GM18873 (cell line): Measurements from ENCODE around the gene RAP2C.

Experiments
- ATAC-seq: cut with Tn5 transposase; IDR thresholded peaks from one replicate; pipeline ENCODE4 v1.9.1; 2021; ENCODE audit warnings: mild to moderate bottlenecking, moderate library complexity, moderate number of reproducible peaks; ENCODE audit not compliant: unreplicated experiment, low FRiP score

The RAP2C gene

DNA sequence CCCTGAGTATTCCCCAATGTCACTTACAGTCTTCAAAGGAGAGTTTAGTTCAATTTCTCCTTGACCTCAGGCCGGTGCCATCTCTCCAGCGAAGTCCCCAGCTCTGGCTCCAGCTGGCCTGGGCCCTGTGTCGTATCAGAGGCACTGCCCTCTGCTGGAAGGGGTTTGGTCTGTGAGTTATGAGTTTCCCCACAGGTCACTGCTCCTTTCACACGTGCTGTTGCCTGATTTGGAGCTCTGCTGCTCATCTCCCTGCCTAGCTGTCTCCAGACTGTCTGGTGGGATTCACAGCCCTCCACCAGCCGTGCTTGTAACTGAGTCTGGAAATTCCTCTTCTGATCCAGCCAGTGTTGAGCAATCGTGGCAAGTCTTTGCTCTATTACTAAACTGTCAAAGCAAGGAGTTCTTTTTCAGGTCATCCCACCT is at the start of gene RAP2C:
RAP2C (minus strand) TSS at position 105 of the 426 bp plus-strand sequence. CDS start 2,179 bp downstream, outside the sequence.
- peak; percentile 70 for ATAC-seq

DNA sequence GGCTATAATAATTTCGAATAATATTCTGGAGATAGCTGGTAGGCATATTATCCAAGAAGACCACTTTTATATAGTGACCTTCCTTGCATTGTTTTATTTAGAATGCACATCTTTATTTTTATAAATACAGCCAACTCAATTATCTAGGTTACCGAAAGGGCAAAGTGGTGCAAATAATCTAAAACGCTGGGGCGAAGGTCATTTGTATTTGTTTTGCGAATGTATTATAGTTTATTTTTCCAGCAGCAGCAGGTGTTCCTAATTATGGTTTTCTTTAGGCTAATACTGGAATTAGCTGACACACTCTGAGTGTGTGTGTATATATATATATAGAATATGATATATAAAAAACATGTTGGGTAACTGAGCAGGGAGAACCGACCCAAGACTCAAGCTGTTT is 48.1 kb upstream of the RAP2C start:
- ATAC-seq: no peak

DNA sequence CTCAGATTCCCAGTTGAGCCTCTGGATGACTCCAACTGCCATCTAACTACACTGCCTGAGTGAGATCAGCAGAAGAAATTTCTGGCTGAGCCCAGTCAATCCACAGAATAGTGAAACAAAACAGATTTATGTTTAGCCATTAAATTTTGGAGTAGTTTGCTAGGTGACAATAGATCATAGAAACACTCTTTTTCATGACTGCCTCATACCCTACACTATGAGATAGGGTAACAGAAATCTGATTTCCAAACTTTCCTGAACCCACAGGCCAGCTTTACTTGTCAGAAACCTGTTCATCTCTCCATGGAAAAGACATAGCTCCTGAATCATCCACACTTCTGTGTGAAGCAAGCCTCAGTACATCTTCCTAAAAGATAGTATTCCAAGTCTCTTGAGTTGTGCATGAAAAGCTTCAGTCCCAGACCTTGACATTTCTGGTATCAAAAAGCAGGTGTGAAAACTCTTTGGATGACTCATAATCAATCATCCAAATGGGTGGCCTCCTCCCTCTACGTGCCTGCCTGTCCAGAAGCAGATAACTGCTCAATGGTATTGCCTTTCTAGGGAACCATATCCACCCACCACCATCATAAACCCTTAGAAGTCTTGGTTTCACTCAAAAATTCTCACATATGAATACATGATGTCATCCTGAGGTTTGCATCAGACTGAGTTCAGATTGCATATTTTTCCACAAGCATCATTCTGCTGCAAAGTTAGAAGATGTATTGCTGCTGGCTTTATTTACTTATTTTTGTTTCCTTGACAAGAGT is 47.5 kb upstream of the RAP2C start:
- ATAC-seq: no peak

DNA sequence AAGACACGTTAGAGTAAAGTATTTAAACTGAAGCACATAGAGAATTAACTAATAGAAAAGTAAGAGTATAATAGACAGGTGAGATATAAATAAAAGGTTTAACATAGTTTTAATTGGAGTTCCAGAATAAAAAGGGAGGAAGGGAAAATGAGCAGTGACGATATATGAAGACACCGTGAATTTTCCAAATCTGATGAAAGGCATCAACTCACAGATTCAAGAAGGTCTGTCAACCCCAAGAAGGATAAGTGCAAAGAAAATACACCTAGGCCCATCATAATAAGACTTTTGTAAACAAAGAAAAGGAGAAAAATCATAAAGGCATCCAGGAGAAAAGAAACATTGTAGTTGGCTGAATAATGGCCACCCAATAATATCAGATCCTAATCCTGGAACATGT is 43.9 kb upstream of the RAP2C start:
- ATAC-seq: no peak

DNA sequence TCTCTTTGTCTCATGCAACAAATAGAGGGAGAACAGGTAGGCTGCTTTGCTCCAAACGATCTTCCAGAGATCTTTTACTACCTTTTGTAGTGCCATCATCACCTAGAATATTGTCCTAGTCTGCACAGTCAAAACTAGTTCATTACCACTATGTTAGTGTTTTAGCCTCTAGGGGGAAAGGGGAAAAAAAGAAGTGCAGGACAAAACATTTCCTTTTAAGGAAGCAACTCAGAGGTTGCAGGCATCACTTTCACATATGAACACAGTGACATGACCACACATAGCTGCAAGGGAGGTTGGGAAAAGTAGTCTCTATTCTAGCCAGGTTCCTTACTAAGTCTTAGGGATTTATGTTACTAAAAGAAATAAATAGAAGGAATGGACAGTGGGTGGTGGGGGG is 39.3 kb upstream of the RAP2C start:
- ATAC-seq: no peak

DNA sequence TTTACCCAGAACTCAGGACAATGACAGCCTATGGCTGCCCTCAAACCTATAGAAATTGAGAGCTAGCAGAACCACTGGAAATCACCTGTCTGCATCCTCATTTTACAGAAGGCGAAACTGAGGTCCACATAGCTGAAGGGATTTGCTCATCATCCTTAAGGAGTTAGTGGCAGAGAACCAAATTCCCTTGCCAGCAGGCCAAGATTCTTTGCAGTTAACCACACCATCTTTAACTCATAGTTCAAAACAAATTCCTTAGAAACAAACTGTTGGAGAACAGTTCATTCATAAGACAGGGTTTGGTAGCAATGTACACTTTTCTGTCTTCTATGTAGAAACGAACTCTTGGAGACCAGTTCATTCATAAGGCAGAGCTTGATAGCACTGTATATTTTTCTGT is 37.9 kb upstream of the RAP2C start:
- no peak for ATAC-seq

DNA sequence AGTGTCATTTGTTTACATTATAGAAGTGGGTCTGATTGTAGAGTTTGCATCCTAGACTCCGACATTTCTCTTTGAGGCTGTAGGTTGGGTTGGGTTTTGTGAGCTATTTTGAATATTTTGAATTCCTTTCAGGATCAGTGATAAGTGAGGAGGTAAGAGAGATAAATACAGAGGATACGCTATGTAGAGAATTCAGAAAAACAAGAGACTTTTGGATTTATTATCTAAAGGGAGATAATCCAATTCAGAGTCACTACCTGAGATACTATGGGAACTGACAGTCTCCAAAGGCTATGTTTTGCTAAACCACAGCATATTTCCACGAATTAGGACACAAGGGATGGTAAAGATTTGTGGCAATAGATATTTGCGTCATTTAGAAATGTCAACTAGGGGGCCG is 16.9 kb upstream of the RAP2C start:
- no peak for ATAC-seq

DNA sequence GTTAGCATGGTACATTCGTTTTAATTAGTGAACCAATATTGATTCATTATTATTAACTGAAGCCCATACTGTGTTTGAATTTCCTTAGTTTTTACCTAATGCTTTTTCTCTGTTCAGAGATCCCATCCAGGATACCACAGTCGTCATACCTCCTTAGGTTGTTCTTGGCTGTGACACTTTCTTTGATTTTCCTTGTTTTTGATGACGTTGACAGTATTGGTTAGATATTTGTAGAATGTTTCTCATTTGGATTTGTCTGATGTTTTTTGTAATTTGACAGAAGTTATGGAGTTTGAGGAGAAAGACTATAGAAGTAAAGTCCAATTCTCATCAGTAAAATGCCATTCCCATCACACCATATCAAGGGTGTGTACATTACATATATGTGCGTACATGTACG is 16.2 kb upstream of the RAP2C start:
- no peak for ATAC-seq

DNA sequence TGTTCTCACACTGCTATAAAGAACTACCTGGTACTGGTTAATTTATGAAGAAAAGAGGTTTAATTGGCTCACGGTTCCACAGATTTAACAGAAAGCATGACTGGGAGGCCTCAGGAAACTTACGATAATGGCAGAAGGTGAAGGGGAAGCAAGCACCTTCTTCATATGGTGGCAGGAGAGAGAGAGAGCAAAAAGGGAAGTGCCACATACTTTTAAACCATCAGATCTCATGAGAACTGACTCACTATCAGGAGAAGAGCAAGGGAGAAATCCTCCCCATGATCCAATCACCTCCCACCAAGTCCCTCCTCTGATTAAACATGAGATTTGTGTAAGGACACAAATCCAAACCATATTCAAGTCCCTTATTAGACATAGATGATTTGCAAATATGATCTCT is 12.3 kb upstream of the RAP2C start:
- no peak for ATAC-seq

DNA sequence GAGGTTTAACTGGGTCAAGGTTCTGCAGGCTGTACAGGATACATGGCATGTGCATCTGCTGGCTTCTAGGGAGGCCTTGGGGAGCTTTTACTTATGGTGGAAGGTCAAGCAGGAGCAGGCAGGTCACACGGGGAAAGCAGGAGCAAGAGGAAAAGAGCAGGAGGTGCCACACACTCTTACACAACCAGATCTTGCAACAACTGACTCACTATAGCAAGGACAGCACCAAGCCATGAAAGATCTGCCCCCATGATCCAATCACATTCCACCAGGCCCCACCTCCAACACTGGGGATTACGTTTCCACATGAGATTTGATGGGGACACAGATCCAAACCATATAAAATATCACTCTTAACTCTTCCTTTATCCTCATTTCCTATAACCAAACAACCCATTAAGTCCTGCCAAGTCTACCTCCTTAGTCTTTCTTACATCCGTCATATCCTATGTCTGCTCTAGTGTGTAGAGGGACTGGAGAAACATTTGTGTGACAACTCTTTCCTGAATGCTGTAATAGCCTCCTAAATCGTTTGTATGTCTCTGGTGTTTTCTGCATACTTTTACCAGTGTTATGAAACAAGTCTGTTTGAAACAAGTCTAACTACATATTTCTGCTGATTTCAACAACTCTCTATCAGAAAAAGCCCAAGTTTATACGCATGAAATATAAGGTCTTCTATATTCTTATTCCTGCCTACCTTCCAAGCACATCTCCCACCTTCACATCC is 8.3 kb upstream of the RAP2C start:
- ATAC-seq: no peak

DNA sequence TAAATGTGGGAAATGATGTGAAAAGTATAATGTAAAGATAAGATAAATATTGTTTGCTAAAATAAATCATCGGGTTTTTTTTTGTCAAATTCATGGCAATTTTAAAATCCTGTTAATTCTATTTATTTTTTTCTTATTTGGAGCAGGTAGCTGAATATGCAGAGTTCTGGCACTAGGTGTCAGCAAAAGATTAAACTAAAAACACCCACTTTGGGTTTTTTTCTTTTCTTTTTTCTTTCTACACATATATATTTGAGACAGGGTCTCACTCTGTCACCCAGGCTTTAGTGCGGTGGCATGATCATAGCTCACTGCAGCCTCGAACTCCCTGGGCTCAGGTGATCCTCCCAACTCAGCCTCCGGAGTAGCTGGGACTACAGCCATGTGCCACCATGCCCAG is 6.9 kb upstream of the RAP2C start:
- ATAC-seq: no peak

DNA sequence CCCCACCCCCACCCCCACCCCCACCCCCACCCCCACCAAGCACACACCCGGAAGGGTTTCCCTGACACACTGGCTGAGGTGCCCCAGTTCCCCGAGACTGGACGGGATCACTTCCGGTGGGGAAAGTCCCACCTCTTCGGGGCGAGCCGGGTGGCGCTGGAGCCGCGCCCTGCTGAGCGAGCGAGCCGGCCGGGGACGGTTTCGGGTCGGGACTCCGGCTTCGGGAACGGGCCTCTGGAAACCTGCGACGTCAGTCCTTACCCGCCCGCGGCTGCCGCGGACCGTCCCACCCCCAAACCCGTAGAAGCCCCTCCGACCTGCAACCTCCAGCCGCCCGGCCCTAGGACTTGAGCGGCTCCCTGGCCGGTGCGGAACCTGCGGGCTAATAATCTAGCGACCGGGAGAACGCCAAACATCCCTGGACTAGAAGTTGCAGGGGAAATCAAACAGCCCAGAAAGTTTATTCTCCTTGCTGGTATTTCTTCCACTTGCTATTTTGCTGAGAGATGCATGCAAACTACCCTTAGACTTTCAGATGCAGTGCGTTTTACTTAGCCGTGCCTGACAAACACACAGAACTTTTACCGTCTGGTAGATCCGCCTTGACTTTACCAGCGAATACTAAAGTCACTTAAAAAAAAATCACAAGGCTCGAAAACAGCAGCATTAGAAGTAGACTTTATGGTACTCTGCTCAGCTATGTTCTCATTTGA is 991 bp downstream of the RAP2C start:
- peak; percentile 37 for ATAC-seq

DNA sequence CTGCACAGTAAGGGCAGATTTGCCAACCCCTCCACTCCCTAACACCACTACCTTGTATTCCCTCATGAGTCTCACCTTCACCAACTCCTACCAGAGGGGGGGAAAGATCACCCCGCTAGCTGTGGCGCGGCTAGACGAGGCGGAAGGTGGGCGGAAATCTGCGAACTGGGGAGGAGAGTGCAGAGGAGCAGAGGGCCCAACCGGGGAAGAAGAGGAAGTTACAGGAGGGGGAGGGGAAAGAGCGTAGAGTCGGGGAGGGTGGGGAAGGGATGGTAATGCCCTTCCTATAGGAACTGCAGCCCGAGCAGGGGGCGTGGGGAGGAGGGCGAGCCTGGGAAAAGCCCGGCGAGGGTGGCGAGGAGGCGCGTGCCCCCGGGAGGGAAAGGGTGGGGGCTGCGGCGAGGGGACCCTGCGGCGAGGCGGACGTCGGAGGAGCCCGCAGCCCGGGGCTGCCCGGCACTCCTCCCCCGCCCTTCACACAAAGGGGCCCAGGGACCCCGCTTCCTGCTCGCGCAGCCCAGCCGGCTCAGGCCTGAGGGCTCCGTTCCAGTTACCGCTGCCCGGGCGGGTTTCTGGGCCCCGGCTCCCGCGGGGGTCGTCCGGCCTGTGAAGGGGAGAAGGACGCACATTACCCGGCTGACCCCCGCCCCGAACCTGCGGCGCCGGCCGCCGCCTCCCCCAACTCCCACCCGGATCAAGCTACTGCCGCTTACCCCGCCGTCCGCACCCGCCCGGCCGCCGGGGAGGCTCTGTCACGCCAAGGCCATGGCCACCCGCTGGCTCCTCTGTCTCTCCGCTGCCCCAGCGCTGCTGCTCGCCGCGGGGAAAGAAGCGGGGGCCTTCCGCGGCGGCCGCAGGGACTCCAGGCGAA is 1.8 kb downstream of the RAP2C start:
- peak; percentile 42 for ATAC-seq

DNA sequence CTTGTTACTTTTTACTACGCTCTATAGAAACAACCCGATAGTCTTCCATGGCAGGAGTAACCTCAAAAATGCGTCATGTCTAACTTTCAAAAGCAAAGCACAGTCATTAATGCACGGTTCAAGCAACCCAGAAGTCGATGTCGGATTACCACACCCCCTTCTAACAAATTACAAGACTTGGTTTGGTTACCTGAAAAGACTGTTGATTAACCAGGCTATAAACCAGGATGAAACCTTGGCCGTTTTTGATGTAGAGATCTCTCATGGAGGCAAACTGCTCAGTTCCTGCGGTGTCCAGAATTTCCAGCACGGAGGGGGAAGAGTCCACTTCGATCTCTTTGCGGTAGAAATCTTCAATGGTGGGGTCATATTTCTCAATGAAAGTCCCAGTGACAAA is 2.4 kb downstream of the RAP2C start:
- ATAC-seq: no peak

DNA sequence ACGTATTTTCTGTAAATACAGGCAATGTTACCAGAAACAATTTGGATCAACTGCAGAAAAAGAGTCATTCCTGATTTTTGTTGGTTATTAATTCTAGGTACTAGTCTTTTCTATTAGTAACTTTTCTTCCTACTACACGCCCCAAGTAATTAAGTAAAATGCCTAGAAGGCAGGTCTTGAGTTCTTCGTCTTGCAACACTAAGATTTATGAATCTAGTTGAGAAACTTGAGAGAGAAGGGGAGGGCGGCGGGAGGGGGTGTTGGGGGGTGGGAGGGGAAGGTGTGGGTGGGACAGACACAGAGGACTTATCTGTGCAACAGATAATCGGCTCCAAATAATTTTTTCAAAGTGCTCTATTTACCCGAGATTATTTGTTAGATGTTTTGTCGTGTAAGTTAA is 3.0 kb downstream of the RAP2C start:
- ATAC-seq: no peak

DNA sequence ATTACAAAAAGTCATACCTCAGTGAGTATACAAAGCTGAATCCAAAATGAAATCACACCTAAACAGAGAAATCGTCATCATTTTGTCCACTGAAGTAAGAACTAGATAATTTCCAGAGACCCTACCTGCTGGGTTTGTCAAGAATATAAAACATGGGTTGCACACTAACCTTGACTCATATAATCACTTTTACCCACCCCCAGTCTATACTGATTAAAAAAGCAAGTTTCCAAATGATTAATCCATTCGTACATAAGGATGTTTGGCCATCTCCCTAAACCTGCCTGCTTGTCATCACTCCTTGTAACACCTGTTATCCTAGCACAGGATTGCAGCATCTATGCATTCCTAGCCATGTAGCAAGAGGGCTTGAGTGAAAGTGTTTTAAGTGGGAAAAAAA is 4.7 kb downstream of the RAP2C start:
- no peak for ATAC-seq

DNA sequence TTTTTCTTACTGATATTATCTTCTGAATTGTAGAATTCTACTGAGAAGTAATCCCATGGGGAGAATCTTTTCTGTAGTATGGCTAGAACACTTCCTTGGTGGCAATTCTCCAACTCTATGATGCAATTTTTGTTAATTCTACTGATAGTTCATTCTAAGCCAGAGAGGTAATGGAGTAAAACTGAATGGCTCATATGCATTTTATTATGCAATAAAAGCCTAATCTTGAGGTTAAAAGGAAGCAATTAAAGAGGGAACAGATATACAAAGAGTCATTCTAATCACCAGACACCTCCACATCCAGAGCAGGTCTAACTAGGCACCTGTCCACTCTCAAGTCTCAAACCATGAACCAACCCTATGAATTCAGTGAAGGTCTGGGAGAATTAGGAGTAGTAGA is 9.7 kb downstream of the RAP2C start:
- ATAC-seq: no peak

DNA sequence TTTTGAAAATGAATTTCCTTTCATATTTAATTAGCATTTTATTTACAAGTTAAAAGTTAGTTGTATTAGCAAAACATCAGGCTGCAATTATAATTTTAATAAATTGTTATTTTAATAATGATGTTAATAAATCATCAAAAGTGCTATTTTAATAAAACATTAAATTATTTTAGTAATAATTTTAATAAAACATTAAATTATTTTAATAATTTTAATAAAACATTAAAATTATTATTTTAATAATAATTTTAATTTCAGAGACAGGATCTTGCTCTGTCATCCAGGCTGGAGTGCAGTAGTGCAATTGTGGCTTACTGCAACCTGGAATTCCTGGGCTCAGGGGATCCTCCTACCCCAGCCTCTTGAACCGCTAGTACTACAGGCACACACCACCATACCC is 10.8 kb downstream of the RAP2C start:
- ATAC-seq: no peak

DNA sequence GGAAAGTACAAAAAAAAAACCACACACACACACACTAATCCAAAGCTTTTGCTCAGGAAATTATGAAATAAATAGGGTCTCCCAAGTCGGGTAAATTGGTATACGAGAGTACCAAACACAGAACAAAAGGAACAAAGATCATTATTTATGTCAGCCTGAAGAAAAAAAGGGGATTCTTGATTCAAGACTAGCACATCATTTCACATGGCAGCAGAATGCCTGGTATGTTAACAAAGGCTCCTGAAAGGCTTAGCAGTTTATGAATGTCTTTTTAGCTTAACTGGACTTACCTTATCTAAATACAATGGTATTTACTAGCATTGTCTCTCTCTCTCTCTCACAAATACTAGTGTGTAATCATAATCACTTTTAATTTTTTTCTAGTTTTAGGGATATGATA is 11.3 kb downstream of the RAP2C start:
- ATAC-seq: no peak

DNA sequence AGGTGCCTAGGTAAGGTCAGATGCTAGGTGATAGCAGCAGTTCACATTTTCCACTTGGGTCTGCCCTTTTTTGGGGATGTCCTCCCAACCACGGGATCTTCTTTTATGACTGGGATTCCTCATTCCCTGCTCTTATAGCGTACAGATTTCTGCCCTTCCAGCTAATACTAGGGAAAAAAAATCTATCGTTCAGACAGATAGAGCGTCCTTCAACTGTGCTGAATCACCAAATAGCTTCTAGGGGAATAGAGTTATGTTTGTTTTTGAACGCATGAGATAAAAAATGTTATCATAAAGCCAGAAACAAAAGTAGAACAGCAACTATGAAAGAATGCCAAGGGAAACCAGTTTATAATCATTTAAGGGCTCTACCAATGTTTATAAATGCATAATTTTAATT is 13.0 kb downstream of the RAP2C start:
- no peak for ATAC-seq

DNA sequence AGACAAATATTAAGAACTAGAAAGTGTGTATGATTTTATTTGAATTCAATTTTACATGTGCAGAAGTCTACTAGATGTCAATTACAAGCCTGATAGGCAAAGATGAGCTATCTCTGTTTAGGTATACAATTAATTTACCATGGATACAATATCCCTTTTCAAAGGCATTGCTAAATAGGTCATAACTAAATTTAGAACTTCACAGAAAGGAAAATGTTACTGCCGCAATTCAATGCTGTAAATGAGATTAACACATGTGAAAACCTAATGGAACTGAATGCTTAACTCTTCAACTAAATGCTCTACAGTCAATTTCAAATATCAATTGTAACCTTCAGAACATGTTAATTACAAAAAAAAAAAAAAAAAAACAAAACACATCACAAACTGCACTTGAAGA is 14.6 kb downstream of the RAP2C start:
- ATAC-seq: no peak
